Liver (tissue), 9 donors: Measurements from ENCODE around the gene DHRS3. TPM values are rescaled to one million over a fixed set of nuclear protein-coding genes. Genes with fewer than 3 reads are reported as not detected.
A peak's percentile ranks its signal among the peaks of the same experiment; 100 is the strongest.
"Not testable (repeated sequence)": the region's sequence is repeated elsewhere in the genome, so short reads cannot be mapped to it uniquely, and the experiment has no call there.

ENCODE experiments used
- DNase-seq: peaks from one replicate; pipeline ENCODE4 v3.0.0-alpha.2; 2017; ENCODE audit warnings: low spot score
- H3K27ac ChIP-seq, 2 donors: one replicate each; pipeline ENCODE4 v1.7.0; 2013; ENCODE audit warnings: inconsistent platforms in 2 of 2, low read length in 2 of 2, control low read depth in 1 of 2, low read depth in 1 of 2, mild to moderate bottlenecking in 1 of 2
- H3K27me3 ChIP-seq, 4 donors: one replicate each; pipeline versions ENCODE4 v1.6.1 to v1.7.0; 2013; ENCODE audit warnings: low read length in 3 of 4, inconsistent platforms in 1 of 4, mild to moderate bottlenecking in 1 of 4, moderate library complexity in 1 of 4; ENCODE audit not compliant: control insufficient read depth in 4 of 4, insufficient read depth in 4 of 4
- H3K36me3 ChIP-seq, 4 donors: one replicate each; pipeline versions ENCODE4 v1.6.1 to v1.7.0; 2013; ENCODE audit warnings: low read length in 3 of 4, mild to moderate bottlenecking in 3 of 4, low read depth in 1 of 4, moderate library complexity in 1 of 4; ENCODE audit not compliant: control insufficient read depth in 4 of 4, insufficient read depth in 3 of 4
- H3K4me1 ChIP-seq, 4 donors: one replicate each; pipeline versions ENCODE4 v1.6.1 to v1.7.0; 2013; ENCODE audit warnings: low read length in 3 of 4, mild to moderate bottlenecking in 3 of 4, moderate library complexity in 1 of 4; ENCODE audit not compliant: control insufficient read depth in 4 of 4, insufficient read depth in 4 of 4
- H3K4me3 ChIP-seq, 3 donors: one replicate each; pipeline versions ENCODE4 v1.6.1 to v1.7.0; 2013; ENCODE audit warnings: low read length in 3 of 3, control low read depth in 1 of 3, low read depth in 1 of 3, mild to moderate bottlenecking in 1 of 3
- H3K9ac ChIP-seq, 2 donors: one replicate each; pipeline ENCODE4 v1.7.0; 2013; ENCODE audit warnings: low read length in 2 of 2, mild to moderate bottlenecking in 2 of 2, moderate library complexity in 2 of 2, control low read depth in 1 of 2, low read depth in 1 of 2
- H3K9me3 ChIP-seq, 4 donors: one replicate each; pipeline versions ENCODE4 v1.6.1 to v1.7.0; 2013; ENCODE audit warnings: low read length in 3 of 4; ENCODE audit not compliant: control insufficient read depth in 4 of 4
- EGR1 ChIP-seq, 2 donors: IDR thresholded peaks; 2 replicates each; pipeline ENCODE4 v1.6.1; 2016 to 2018; ENCODE audit warnings: antibody characterized with exemption in 2 of 2, low read depth in 2 of 2
- FOXA2 ChIP-seq: IDR thresholded peaks from 2 replicates; pipeline ENCODE4 v1.6.1; 2016; ENCODE audit warnings: antibody characterized with exemption
- HNF4A ChIP-seq, 2 donors: conservative IDR thresholded peaks; 2 replicates each; pipeline ENCODE4 v1.6.1; 2016; ENCODE audit warnings: antibody characterized with exemption in 2 of 2, mild to moderate bottlenecking in 2 of 2
- JUND ChIP-seq, 2 donors: IDR thresholded peaks; 2 replicates each; pipeline ENCODE4 v1.6.1; 2016; ENCODE audit warnings: antibody characterized with exemption in 2 of 2
- NR2F2 ChIP-seq: IDR thresholded peaks from 2 replicates; pipeline ENCODE4 v1.6.1; 2016; ENCODE audit warnings: antibody characterized with exemption
- RXRA ChIP-seq, 2 donors: IDR thresholded peaks; 2 replicates each; pipeline ENCODE4 v1.6.1; 2017 to 2018; ENCODE audit warnings: antibody characterized with exemption in 2 of 2, mild to moderate bottlenecking in 1 of 2
- SP1 ChIP-seq: IDR thresholded peaks from 2 replicates; pipeline ENCODE4 v1.6.1; 2018; ENCODE audit warnings: antibody characterized with exemption, mild to moderate bottlenecking
- WGBS: extraction: QIAGEN DNeasy Blood & Tissue Kit; methylation state at CpG from one replicate; pipeline ENCODE4 v1.1.7; 2013; 5-methylcytosine and 5-hydroxymethylcytosine counted together
- polyA plus RNA-seq, 2 donors: library from polyadenylated mRNA; stranded (reverse) in 1 of 2; unstranded in 1 of 2; fragments of 200-250 nt in 1 of 2; fragments of >200 nt in 1 of 2; fragmentation: Nextera tagmentation in 1 of 2; extraction: Ambion mirVana in 1 of 2; gene quantifications; one replicate each; pipeline versions ENCODE4 v1.2.1 to v1.2.3, GENCODE V29; 2013 to 2015
- total RNA-seq, 2 donors: library from RNA; depleted of rRNA; stranded (reverse); fragments of >200 nt; gene quantifications; one replicate each; pipeline ENCODE4 v1.2.3, GENCODE V29; 2014
- TF ChIP-seq, protein P1 (sequence below): IDR thresholded peaks from 2 replicates; pipeline ENCODE4 v1.6.1; 2016; ENCODE audit warnings: antibody characterized with exemption
- TF ChIP-seq, protein P2 (sequence below): IDR thresholded peaks from 2 replicates; pipeline ENCODE4 v1.6.1; 2016; ENCODE audit warnings: antibody characterized with exemption
- TF ChIP-seq, protein P3 (sequence below): IDR thresholded peaks from 2 replicates; pipeline ENCODE4 v1.6.1; 2016; ENCODE audit warnings: antibody characterized with exemption, mild to moderate bottlenecking
- TF ChIP-seq, protein P4 (sequence below): IDR thresholded peaks from 2 replicates; pipeline ENCODE4 v1.6.1; 2016; ENCODE audit warnings: antibody characterized with exemption
- donor health status: healthy.
- donor health status: healthy.
- donor health status: healthy.
- donor health status: healthy.
- donor health status: healthy.

Gene DHRS3
- total and polyA plus RNA-seq, 4 donors: 62.6 to 185 (median 158) TPM

DNA sequence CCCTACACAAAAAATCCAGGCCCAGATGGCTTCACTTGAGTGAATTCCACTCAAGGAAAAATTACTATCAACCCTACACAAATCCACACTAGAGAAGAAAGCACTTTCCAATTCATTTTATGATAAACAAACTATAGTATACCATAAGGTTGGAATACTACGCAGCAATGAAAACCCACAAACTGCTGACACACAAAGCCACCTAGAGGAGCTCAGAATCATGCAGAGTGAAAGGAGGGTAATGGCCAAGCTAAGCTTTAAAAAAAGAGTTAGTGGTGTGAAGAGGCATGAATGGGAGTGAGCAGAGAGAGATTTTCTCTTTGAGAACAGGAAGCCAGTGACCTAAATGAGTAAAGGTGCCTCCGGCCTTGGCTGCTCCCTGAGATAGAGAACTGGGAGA, 93.7 kb downstream of the DHRS3 start:
- 95% methylated on average over 2 of the region's 2 CpGs for WGBS
- Histone ChIP-seq H3K27me3 (no peaks in the 10 kb centered on the region), H3K9ac (no peak overlapping the region), H3K4me1 (peaks cover 0 to 37% (median 19%) of the 10 kb centered on the region in 4 donors), H3K4me3 (no peak overlapping the region), H3K36me3 (no peaks in the 10 kb centered on the region), H3K9me3 (no peaks in the 10 kb centered on the region), H3K27ac (peak overlapping the region; percentile 95)
- no peak for DNase-seq
- TF ChIP-seq, protein P1, sequence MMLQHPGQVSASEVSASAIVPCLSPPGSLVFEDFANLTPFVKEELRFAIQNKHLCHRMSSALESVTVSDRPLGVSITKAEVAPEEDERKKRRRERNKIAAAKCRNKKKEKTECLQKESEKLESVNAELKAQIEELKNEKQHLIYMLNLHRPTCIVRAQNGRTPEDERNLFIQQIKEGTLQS: no peak
- TF ChIP-seq RXRA (IDR thresholded peaks at IDR 0.05) (no peak), EGR1 (IDR thresholded peaks at IDR 0.05; ENCODE audit: low read depth in 2 of 2) (no peak), HNF4A (conservative IDR thresholded peaks at IDR 0.05) (no peak), FOXA2 (no peak), JUND (IDR thresholded peaks at IDR 0.05) (no peak), NR2F2 (no peak)
- TF ChIP-seq, protein P2, sequence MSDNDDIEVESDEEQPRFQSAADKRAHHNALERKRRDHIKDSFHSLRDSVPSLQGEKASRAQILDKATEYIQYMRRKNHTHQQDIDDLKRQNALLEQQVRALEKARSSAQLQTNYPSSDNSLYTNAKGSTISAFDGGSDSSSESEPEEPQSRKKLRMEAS: no peak
- TF ChIP-seq, protein P3, sequence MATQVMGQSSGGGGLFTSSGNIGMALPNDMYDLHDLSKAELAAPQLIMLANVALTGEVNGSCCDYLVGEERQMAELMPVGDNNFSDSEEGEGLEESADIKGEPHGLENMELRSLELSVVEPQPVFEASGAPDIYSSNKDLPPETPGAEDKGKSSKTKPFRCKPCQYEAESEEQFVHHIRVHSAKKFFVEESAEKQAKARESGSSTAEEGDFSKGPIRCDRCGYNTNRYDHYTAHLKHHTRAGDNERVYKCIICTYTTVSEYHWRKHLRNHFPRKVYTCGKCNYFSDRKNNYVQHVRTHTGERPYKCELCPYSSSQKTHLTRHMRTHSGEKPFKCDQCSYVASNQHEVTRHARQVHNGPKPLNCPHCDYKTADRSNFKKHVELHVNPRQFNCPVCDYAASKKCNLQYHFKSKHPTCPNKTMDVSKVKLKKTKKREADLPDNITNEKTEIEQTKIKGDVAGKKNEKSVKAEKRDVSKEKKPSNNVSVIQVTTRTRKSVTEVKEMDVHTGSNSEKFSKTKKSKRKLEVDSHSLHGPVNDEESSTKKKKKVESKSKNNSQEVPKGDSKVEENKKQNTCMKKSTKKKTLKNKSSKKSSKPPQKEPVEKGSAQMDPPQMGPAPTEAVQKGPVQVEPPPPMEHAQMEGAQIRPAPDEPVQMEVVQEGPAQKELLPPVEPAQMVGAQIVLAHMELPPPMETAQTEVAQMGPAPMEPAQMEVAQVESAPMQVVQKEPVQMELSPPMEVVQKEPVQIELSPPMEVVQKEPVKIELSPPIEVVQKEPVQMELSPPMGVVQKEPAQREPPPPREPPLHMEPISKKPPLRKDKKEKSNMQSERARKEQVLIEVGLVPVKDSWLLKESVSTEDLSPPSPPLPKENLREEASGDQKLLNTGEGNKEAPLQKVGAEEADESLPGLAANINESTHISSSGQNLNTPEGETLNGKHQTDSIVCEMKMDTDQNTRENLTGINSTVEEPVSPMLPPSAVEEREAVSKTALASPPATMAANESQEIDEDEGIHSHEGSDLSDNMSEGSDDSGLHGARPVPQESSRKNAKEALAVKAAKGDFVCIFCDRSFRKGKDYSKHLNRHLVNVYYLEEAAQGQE: no peak

DNA sequence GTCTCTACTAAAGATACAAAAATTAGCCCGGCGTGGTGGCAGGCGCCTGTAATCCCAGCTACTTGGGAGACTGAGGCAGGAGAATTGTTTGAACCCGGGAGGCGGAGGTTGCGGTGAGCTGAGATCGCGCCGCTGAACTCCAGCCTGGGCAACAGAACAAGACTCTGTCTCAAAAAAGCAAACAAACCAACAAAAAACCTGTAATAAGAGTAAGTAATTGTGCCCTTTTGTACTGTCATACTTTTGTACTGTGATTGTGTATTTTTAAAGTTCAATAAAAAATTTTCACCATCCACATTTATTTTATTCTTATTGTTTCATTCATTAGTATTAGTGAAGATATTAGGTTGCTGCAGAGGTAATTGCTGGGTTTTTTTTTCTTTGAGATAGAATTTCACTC, 95.2 kb downstream of the DHRS3 start:
- H3K9ac ChIP-seq, H3K36me3 ChIP-seq, H3K9me3 ChIP-seq, DNase-seq, H3K4me3 ChIP-seq, H3K27me3 ChIP-seq: not testable (repeated sequence)
- 54% methylated on average over 9 of the region's 9 CpGs for WGBS
- TF ChIP-seq RXRA (IDR thresholded peaks at IDR 0.05) (peak; percentile 23 to 59), HNF4A (conservative IDR thresholded peaks at IDR 0.05) (peak; percentile 58 to 63), SP1 (peak; percentile 19)
- H3K4me1 ChIP-seq: peaks cover 0 to 29% (median 9%) of the 10 kb centered on the region in 4 donors
- peak overlapping the region in 1 of 2 donors; percentile 95 for H3K27ac ChIP-seq

DNA sequence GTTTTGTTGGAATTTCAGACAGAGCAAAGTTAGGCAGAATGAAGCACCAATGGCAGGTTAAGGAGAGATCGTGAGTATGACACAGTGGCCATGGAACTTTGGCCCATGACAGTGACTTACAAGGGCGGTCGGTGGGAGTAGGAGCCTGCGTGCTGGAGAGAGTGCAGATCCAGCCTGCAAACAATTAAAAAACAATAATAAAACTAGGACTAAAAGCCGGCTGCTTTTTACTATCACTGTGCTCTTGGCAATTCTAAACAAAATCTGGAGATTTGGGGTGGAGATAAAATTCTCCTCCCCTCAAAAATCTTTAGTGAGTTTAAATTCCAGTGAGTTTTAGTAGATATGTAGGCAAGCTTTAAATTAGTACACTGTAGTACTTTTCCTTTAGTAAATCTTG, 96.9 kb downstream of the DHRS3 start:
- 86% methylated on average over 5 of the region's 5 CpGs for WGBS
- Histone ChIP-seq H3K4me3 (no peak overlapping the region), H3K36me3 (no peaks in the 10 kb centered on the region), H3K9ac (no peak overlapping the region), H3K9me3 (no peaks in the 10 kb centered on the region), H3K4me1 (peaks cover 0 to 18% (median 5%) of the 10 kb centered on the region in 4 donors), H3K27me3 (no peaks in the 10 kb centered on the region), H3K27ac (no peak overlapping the region)
- TF ChIP-seq, protein P4, sequence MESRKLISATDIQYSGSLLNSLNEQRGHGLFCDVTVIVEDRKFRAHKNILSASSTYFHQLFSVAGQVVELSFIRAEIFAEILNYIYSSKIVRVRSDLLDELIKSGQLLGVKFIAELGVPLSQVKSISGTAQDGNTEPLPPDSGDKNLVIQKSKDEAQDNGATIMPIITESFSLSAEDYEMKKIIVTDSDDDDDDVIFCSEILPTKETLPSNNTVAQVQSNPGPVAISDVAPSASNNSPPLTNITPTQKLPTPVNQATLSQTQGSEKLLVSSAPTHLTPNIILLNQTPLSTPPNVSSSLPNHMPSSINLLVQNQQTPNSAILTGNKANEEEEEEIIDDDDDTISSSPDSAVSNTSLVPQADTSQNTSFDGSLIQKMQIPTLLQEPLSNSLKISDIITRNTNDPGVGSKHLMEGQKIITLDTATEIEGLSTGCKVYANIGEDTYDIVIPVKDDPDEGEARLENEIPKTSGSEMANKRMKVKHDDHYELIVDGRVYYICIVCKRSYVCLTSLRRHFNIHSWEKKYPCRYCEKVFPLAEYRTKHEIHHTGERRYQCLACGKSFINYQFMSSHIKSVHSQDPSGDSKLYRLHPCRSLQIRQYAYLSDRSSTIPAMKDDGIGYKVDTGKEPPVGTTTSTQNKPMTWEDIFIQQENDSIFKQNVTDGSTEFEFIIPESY: no peak
- TF ChIP-seq JUND (IDR thresholded peaks at IDR 0.05) (no peak), SP1 (no peak)
- DNase-seq: no peak
